Measurements from ENCODE around the gene OPTC. TPM values are rescaled to one million over a fixed set of nuclear protein-coding genes. Genes with fewer than 3 reads are reported as not detected.

Gene OPTC
- total and polyA plus RNA-seq, 2 of the 13 experiments (the other 11 are each of a cell fraction or from before 2014, with no cell fraction given): not detected

GRCh38 chr1:203481196-203481595 is 12.8 kb upstream of the OPTC start:
- no TSS peak for BruUV-seq (replicated peaks)
- Histone ChIP-seq H3K27ac (ENCODE audit: extremely low read length, insufficient read depth, low read length) (no peak overlapping the region), H3K79me2 (ENCODE audit: insufficient read depth, low read length) (no peaks in the 10 kb centered on the region), H3K4me3 (replicated peaks in 1 of 3; ENCODE audit: insufficient read depth in 1 of 3, low read depth in 2 of 3, low read length in 3 of 3) (no peak overlapping the region), H3K36me3 (replicated peaks in 1 of 2; ENCODE audit: control insufficient read depth in 1 of 2, insufficient read depth in 2 of 2, low read length in 2 of 2) (no peaks in the 10 kb centered on the region), H3K4me2 (ENCODE audit: low read depth, low read length) (no peak overlapping the region), H3K27me3 (ENCODE audit: control insufficient read depth in 1 of 2, insufficient read depth in 2 of 2, low read length in 2 of 2) (peaks cover 1 to 34% of the 10 kb centered on the region in 2 experiments; a peak in 2 of 5 replicates), H3K9me3 (ENCODE audit: low read length) (no peaks in the 10 kb centered on the region), H3K9ac (ENCODE audit: insufficient read depth, low read depth, low read length) (no peak overlapping the region), H4K20me1 (ENCODE audit: insufficient read depth, low read length) (no peaks in the 10 kb centered on the region), H3K4me1 (ENCODE audit: insufficient read depth, low read length) (no peaks in the 10 kb centered on the region), H2AFZ (ENCODE audit: low read length) (no peak overlapping the region)
- ATAC-seq (no peak), FAIRE-seq (no peak), DNase-seq (ENCODE audit: low spot score) (no peak)
- TF ChIP-seq FOXK2 (IDR thresholded peaks at IDR 0.05) (no peak), ZNF251 (CRISPR knock-in tag; IDR thresholded peaks at IDR 0.05) (no peak), ZNF263 (CRISPR knock-in tag; IDR thresholded peaks at IDR 0.05) (no peak), XRCC5 (optimal IDR thresholded peaks at IDR 0.05; ENCODE audit: low read length) (no peak), ZNF747 (CRISPR knock-in tag; IDR thresholded peaks at IDR 0.05; ENCODE audit: borderline replicate concordance) (no peak), KDM5B (CRISPR knock-in tag; IDR thresholded peaks at IDR 0.05; ENCODE audit: borderline replicate concordance) (no peak), NAIF1 (CRISPR knock-in tag; IDR thresholded peaks at IDR 0.05; ENCODE audit: borderline replicate concordance) (no peak), ELF4 (CRISPR knock-in tag; IDR thresholded peaks at IDR 0.05; ENCODE audit: borderline replicate concordance) (no peak), ZUFSP (CRISPR knock-in tag; IDR thresholded peaks at IDR 0.05; ENCODE audit: borderline replicate concordance) (no peak)
- in situ Hi-C loops (cut with HindIII; ENCODE audit: extremely low pct_ligation_motif_present, low pct_unique_long_range_greater_than_20kb): loop anchor here (10.0 kb wide), 1 partner anchor 206 kb away; no protein-coding TSS in a partner anchor
- 0% methylated on average over 1 of the region's 1 CpG for WGBS (ENCODE audit: low lambda C conversion rate)
- intact Hi-C loops (cut with micrococcal nuclease; ENCODE audit: unreplicated experiment): no loop called here
- ChIA-PET POLR2A (no interaction called here), CTCF (ENCODE audit: low intra/inter-chr PET ratio, low total read pairs) (no interaction called here)

Measured in HepG2 (cell line).